ENCODE results near the gene DPM3.
A peak's percentile ranks its signal among the peaks of the same experiment; 100 is the strongest.

DPM3 gene

GRCh38 chr1:155145491-155145890 is 5.2 kb upstream of the DPM3 start:
- no peak for DNase-seq

- DNase-seq = no peak
Observed at GRCh38 chr1:155141749-155142148, 1.4 kb upstream of the DPM3 start.

- DNase-seq = no peak
Observed at GRCh38 chr1:155140630-155140953, 261 bp upstream of the DPM3 start.

GRCh38 chr1:155137154-155137949 is 3.0 kb downstream of the DPM3 start:
- DNase-seq = no peak

- DNase-seq = no peak
Observed at GRCh38 chr1:155136748-155137147, 3.6 kb downstream of the DPM3 start.

- peak; percentile 93 for DNase-seq
Observed at GRCh38 chr1:155135415-155136028, 4.8 kb downstream of the DPM3 start, which contains the start of gene SLC50A1. Gene SLC50A1, plus strand, starts transcription at chr1:155135852. Its CDS starts 60 bp downstream, at chr1:155135912.

GRCh38 chr1:155134880-155135414 is 5.4 kb downstream of the DPM3 start:
- no peak for DNase-seq

- no peak for DNase-seq
Observed at GRCh38 chr1:155134322-155134721, 6.0 kb downstream of the DPM3 start.

GRCh38 chr1:155133799-155134281 is 6.5 kb downstream of the DPM3 start:
- DNase-seq = no peak

- no peak for DNase-seq
Observed at GRCh38 chr1:155131856-155132255, 8.5 kb downstream of the DPM3 start.

- DNase-seq = no peak
Observed at GRCh38 chr1:155131285-155131684, 9.0 kb downstream of the DPM3 start.

GRCh38 chr1:155130272-155131006 is 9.9 kb downstream of the DPM3 start:
- no peak for DNase-seq

GRCh38 chr1:155128755-155129473 is 11.4 kb downstream of the DPM3 start:
- no peak for DNase-seq

- DNase-seq = no peak
Observed at GRCh38 chr1:155127967-155128754, 12.2 kb downstream of the DPM3 start.

- no peak for DNase-seq
Observed at GRCh38 chr1:155127105-155127966, 13.0 kb downstream of the DPM3 start, which contains the start of gene EFNA1. Gene EFNA1, plus strand, starts transcription at chr1:155127876. Its CDS starts 102 bp downstream, at chr1:155127978.

- peak; percentile 53 for DNase-seq
Observed at GRCh38 chr1:155126556-155127104, 13.7 kb downstream of the DPM3 start.

- peak; percentile 53 for DNase-seq
Observed at GRCh38 chr1:155125946-155126555, 14.3 kb downstream of the DPM3 start.

GRCh38 chr1:155125511-155125945 is 14.8 kb downstream of the DPM3 start:
- DNase-seq = no peak

GRCh38 chr1:155124503-155125463 is 15.5 kb downstream of the DPM3 start:
- no peak for DNase-seq

All from NCI-H1092 (cell line).